Measurements from ENCODE around the gene VSIG10. TPM values are rescaled to one million over a fixed set of nuclear protein-coding genes. Genes with fewer than 3 reads are reported as not detected.
A peak's percentile ranks its signal among the peaks of the same experiment; 100 is the strongest.

The VSIG10 gene
- total and polyA plus RNA-seq, 10 donors: 4.9 to 22.9 (median 13.4) TPM

- Histone ChIP-seq H3K4me1 (peaks cover 0 to 13% (median 3%) of the 10 kb centered on the region in 6 donors), H3K27me3 (replicated peaks in 1 of 7) (no peaks in the 10 kb centered on the region), H3K27ac (no peak overlapping the region), H3K9me3 (no peaks in the 10 kb centered on the region), H3K4me3 (no peak overlapping the region), H3K36me3 (peaks cover 0 to 100% (median 96%) of the 10 kb centered on the region in 6 donors)
- no peak for TF ChIP-seq CTCF (IDR thresholded peaks at IDR 0.05 in 8 of 11, conservative IDR thresholded peaks at IDR 0.05 in 3 of 11)
- TF ChIP-seq POLR2AphosphoS5 (IDR thresholded peaks at IDR 0.05): no peak
- no peak for TF ChIP-seq POLR2A (IDR thresholded peaks at IDR 0.05)
- intact Hi-C loops (cut with DNase I; ENCODE audit: low total_unique reads): no loop called here
- DNase-seq: no peak
- 91 to 97% (median 93%) methylated on average over 11 of the region's 11 CpGs for WGBS, 5 donors
Observed at GRCh38 chr12:118036672-118037411, 67.0 kb downstream of the VSIG10 start.

GRCh38 chr12:118035190-118036041, 68.4 kb downstream of the VSIG10 start:
- H3K36me3 ChIP-seq: peaks cover 0 to 100% (median 95%) of the 10 kb centered on the region in 6 donors
- H3K27me3 ChIP-seq (replicated peaks in 1 of 7): no peaks in the 10 kb centered on the region
- WGBS, 5 donors: 65 to 80% (median 77%) methylated on average over 9 of the region's 9 CpGs
- DNase-seq: no peak
- H3K9me3 ChIP-seq: no peaks in the 10 kb centered on the region
- TF ChIP-seq CTCF (IDR thresholded peaks at IDR 0.05 in 8 of 11, conservative IDR thresholded peaks at IDR 0.05 in 3 of 11): no peak
- TF ChIP-seq POLR2AphosphoS5 (IDR thresholded peaks at IDR 0.05): no peak
- TF ChIP-seq POLR2A (IDR thresholded peaks at IDR 0.05): no peak
- H3K27ac ChIP-seq: peak overlapping the region in 1 of 8 donors; percentile 4
- H3K4me1 ChIP-seq: peaks cover 0 to 13% (median 3%) of the 10 kb centered on the region in 6 donors
- no peak overlapping the region for H3K4me3 ChIP-seq
- intact Hi-C loops (cut with DNase I; ENCODE audit: low total_unique reads): no loop called here

- TF ChIP-seq POLR2A (IDR thresholded peaks at IDR 0.05) (no peak), CTCF (IDR thresholded peaks at IDR 0.05 in 8 of 11, conservative IDR thresholded peaks at IDR 0.05 in 3 of 11) (no peak), POLR2AphosphoS5 (IDR thresholded peaks at IDR 0.05) (no peak)
- Histone ChIP-seq H3K27ac (peak overlapping the region in 1 of 8 donors; percentile 4), H3K9me3 (no peaks in the 10 kb centered on the region), H3K36me3 (peaks cover 0 to 100% (median 91%) of the 10 kb centered on the region in 6 donors), H3K27me3 (replicated peaks in 1 of 7) (no peaks in the 10 kb centered on the region), H3K4me3 (no peak overlapping the region), H3K4me1 (peaks cover 0 to 13% (median 3%) of the 10 kb centered on the region in 6 donors)
- WGBS, 5 donors: 88 to 95% (median 92%) methylated on average over 5 of the region's 5 CpGs
- DNase-seq: no peak
- intact Hi-C loops (cut with DNase I; ENCODE audit: low total_unique reads): no loop called here
Observed at GRCh38 chr12:118034429-118035189, 69.2 kb downstream of the VSIG10 start.

All from spleen (tissue), 11 donors.